ENCODE results near the gene ECI1. TPM values are rescaled to one million over a fixed set of nuclear protein-coding genes. Genes with fewer than 3 reads are reported as not detected.

The ECI1 gene
- total and polyA plus RNA-seq, 2 experiments from 2014 or later: 71.4 to 156 TPM

DNA sequence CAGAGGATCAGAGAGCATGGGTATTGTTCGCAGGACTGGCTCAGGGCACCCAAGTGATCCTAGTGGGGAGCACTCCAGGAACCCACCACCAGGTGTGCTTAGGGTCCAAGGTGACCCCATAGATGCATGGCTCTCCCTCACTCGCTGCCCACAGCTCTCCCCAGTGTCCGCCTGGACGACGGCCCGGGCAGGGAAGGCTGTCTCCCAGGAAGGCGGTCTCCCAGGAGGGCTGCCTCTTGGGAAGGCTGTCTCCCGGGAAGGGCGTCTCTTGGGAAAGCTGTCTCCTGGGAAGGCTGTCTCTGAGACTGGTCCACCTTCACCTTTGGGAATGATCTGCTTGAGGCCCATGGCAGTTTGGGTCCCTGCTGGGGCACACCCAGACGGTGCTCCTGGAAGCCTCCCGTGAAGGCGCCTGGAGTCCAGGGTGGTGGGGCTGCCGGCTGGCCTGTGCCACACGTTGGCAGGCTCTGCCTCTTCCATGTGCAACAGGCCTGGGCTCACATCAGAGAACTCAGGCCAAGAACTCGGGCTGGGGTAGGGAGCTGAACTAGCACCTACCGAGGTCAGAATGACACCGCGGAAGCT lies 5.0 kb downstream of the ECI1 start:
- Histone ChIP-seq H3K4me1 (ENCODE audit: insufficient read depth) (peaks cover 8% of the 10 kb centered on the region), H3K4me2 (no peak overlapping the region), H3K79me2 (peaks cover 36% of the 10 kb centered on the region), H3K9me2 (replicated peaks; ENCODE audit: insufficient read depth) (no peaks in the 10 kb centered on the region), H3K27me3 (no peaks in the 10 kb centered on the region), H3K36me3 (replicated peaks; ENCODE audit: insufficient read depth, low read depth) (no peaks in the 10 kb centered on the region), H4K20me1 (ENCODE audit: insufficient read depth, poor library complexity, severe bottlenecking) (no peaks in the 10 kb centered on the region), H3K27ac (no peak overlapping the region), H2AFZ (no peak overlapping the region), H3K4me3 (no peak overlapping the region), H3K9me3 (ENCODE audit: low read depth) (no peaks in the 10 kb centered on the region)
- WGBS (ENCODE audit: low lambda C conversion rate, missing lambda C conversion rate): 96% methylated on average over 18 of the region's 18 CpGs
- TF ChIP-seq, protein P1, sequence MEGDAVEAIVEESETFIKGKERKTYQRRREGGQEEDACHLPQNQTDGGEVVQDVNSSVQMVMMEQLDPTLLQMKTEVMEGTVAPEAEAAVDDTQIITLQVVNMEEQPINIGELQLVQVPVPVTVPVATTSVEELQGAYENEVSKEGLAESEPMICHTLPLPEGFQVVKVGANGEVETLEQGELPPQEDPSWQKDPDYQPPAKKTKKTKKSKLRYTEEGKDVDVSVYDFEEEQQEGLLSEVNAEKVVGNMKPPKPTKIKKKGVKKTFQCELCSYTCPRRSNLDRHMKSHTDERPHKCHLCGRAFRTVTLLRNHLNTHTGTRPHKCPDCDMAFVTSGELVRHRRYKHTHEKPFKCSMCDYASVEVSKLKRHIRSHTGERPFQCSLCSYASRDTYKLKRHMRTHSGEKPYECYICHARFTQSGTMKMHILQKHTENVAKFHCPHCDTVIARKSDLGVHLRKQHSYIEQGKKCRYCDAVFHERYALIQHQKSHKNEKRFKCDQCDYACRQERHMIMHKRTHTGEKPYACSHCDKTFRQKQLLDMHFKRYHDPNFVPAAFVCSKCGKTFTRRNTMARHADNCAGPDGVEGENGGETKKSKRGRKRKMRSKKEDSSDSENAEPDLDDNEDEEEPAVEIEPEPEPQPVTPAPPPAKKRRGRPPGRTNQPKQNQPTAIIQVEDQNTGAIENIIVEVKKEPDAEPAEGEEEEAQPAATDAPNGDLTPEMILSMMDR (IDR thresholded peaks at IDR 0.05; ENCODE audit: poor library complexity): no peak
- TF ChIP-seq EZH2phosphoT487 (IDR thresholded peaks at IDR 0.05; ENCODE audit: low read depth, severe bottlenecking, unreplicated experiment) (no peak), EZH2 (IDR thresholded peaks at IDR 0.05; ENCODE audit: borderline replicate concordance) (no peak)
- no peak for DNase-seq (ENCODE audit: low spot score)

DNA sequence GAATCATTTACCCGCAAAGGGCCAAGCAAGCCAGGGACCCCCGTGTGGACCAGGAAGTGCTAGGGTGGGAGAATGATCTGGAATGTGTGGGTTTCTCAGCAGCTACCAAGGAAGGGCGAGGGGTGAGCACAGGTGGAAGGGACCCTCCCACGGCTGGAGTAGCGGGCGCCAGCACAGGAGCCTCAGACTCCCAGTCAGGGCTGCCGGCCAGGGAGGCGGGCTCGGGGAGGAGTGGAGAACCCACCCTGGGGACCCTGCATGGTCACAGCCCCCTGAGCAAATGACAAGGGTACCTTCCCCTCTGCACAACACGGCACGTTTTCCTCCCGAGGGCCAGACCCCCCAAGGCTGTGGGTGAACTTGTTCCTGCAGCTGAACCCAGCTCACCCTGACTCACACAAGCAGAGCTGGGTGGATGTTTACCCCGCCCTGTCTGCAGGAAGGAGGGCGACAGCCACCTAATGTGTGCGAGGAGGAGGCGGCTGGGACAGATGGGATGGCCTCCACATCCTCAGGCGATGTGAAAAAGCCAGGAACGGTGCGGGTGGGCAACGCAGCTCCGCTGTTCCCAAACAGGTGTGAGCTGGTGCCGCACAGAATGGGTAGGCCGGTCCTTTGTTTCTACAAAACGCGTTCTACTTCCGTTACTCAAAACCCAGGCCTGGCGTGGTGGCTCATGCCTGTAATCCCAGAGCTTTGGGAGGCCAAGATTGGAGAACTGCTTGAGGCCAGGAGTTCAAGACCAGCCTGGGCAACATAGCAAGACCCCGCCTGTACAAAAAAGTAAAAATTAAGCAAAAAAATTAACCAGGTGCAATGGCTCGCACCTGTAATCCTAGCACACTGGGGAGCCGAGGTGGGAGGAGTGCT lies 6.2 kb downstream of the ECI1 start:
- TF ChIP-seq EZH2 (IDR thresholded peaks at IDR 0.05; ENCODE audit: borderline replicate concordance) (no peak), EZH2phosphoT487 (IDR thresholded peaks at IDR 0.05; ENCODE audit: low read depth, severe bottlenecking, unreplicated experiment) (no peak)
- TF ChIP-seq, protein P1 (IDR thresholded peaks at IDR 0.05; ENCODE audit: poor library complexity): no peak
- WGBS (ENCODE audit: low lambda C conversion rate, missing lambda C conversion rate): 96% methylated on average over 30 of the region's 30 CpGs
- Histone ChIP-seq H3K4me3 (no peak overlapping the region), H3K36me3 (replicated peaks; ENCODE audit: insufficient read depth, low read depth) (no peaks in the 10 kb centered on the region), H3K79me2 (peaks cover 30% of the 10 kb centered on the region), H3K9me3 (ENCODE audit: low read depth) (no peaks in the 10 kb centered on the region), H2AFZ (no peak overlapping the region), H4K20me1 (ENCODE audit: insufficient read depth, poor library complexity, severe bottlenecking) (no peaks in the 10 kb centered on the region), H3K27ac (no peak overlapping the region), H3K9me2 (replicated peaks; ENCODE audit: insufficient read depth) (no peaks in the 10 kb centered on the region), H3K27me3 (no peaks in the 10 kb centered on the region), H3K4me2 (no peak overlapping the region), H3K4me1 (ENCODE audit: insufficient read depth) (peaks cover 3% of the 10 kb centered on the region)
- DNase-seq (ENCODE audit: low spot score): no peak

DNA sequence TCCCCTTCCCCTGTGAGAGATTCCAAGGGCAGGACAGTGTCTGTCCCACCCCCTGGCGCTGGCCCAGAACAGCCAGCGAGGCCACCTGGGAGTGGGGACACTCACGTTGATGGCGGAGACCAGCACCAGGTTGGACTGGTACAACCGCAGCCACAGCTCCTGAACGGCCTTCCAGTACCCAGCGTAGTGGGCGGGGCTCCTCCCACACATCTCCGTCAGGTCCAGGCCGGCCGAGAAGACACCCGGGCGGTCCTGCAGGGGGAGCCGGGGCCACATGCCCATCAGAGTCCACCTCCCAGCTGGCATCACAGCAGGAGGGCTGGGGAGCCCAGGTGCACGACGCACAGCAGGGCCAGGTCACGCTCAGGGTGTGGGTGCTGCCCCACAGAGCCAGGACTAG lies 7.1 kb downstream of the ECI1 start:
- WGBS (ENCODE audit: low lambda C conversion rate, missing lambda C conversion rate): 91% methylated on average over 17 of the region's 17 CpGs
- no peaks in the 10 kb centered on the region for H3K9me3 ChIP-seq (ENCODE audit: low read depth)
- DNase-seq (ENCODE audit: low spot score): no peak

More for the DNA sequence above, 7.1 kb downstream of the ECI1 start:
- H3K4me3 ChIP-seq: no peak overlapping the region
- no peak overlapping the region for H2AFZ ChIP-seq
- peaks cover 22% of the 10 kb centered on the region for H3K79me2 ChIP-seq
- no peaks in the 10 kb centered on the region for H4K20me1 ChIP-seq (ENCODE audit: insufficient read depth, poor library complexity, severe bottlenecking)
- no peaks in the 10 kb centered on the region for H3K27me3 ChIP-seq
- no peak overlapping the region for H3K27ac ChIP-seq
- no peaks in the 10 kb centered on the region for H3K4me1 ChIP-seq (ENCODE audit: insufficient read depth)
- H3K36me3 ChIP-seq (replicated peaks; ENCODE audit: insufficient read depth, low read depth): no peaks in the 10 kb centered on the region
- no peak overlapping the region for H3K4me2 ChIP-seq
- no peaks in the 10 kb centered on the region for H3K9me2 ChIP-seq (replicated peaks; ENCODE audit: insufficient read depth)
- no peak for TF ChIP-seq EZH2phosphoT487 (IDR thresholded peaks at IDR 0.05; ENCODE audit: low read depth, severe bottlenecking, unreplicated experiment)
- TF ChIP-seq, protein P1 (IDR thresholded peaks at IDR 0.05; ENCODE audit: poor library complexity): no peak

Data from hepatocyte (in vitro differentiated cells).